ENCODE measurements around the gene INSC.

DNA sequence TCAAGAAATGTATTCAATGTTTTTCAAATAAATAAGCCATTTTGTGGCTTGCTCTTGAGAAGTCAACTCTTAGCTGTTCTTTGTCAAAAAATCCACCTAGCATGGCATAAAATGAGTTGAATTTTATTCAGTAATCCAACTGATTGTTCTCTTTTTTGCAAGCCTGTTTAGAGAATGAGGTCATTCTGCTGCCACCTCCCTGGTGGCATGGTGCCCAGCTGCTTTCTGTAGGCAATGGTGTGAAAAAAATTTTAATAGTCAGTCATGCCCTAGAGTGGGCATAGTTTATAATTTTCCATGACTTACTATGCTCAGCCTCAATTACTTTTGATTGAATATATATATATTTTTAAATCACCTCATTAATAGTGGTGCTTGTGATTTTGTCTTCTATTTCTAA, 177.2 kb downstream of the INSC start:
- no peak for TF ChIP-seq POLR2AphosphoS5 (IDR thresholded peaks at IDR 0.05)
- no peak for TF ChIP-seq POLR2A (IDR thresholded peaks at IDR 0.05)

Measured in sigmoid colon (tissue), 4 donors.